HG02798 (cell line): ENCODE measurements around the gene NCR2.

Experiments used
- ATAC-seq: cut with Tn5 transposase; IDR thresholded peaks from one replicate; pipeline ENCODE4 v1.9.1; 2021; ENCODE audit warnings: mild to moderate bottlenecking; ENCODE audit not compliant: unreplicated experiment, poor library complexity

The NCR2 gene

DNA sequence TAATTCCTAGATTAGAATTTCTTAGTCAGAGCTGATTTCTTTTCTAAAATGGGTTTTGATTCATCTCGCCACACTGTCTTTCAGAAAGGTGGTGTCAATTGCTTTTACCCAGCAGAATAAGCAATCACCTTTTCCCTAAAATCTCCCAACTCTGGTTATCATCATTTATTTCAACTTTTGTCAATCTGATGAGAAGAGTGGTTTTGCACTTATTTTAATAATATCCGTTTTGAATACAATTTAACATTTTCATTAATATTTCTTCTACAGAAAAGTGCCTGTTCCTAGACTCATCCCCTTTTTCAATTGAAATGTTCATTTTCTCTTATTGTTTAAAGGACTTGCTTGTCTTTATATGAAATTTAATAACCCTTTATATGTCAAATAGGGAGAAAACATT lies 8.2 kb upstream of the NCR2 start:
- no peak for ATAC-seq

DNA sequence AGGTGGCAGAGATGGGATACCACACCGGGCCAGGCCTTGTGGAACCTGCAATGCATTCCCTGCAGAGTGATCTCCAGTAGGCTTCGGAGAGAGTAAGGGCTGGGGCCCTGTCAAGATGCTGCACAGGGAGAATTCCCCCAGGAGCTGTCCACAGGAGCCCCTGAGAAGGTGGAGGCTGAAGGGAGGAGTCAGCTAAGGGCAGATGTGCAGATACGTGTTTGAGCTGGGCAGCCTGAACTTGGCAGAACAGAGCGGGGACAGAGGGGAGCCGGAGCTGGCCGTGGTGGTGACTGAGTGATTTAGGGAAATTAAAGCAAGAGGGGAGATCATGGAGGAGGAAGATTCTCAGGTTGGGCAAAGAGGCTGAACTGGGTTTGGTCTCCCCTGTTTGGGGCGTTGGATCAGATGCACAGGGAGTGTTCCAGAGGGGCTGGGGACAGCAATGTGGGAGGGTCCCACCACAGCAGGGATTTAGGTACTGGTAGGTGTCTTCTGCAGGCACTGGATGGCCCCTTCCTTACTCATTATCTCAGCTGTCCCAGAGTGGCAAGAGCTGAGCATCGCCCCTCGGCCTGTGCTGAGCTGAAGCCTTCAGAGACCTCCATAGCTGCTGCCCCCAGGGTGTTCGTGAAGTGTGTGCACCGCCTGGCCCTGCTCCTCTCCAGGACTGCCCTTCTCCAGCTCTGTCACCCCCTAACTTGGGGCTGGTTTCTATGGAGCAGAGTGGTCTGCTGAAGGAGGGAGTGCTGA lies 3.8 kb upstream of the NCR2 start:
- ATAC-seq, result no peak

DNA sequence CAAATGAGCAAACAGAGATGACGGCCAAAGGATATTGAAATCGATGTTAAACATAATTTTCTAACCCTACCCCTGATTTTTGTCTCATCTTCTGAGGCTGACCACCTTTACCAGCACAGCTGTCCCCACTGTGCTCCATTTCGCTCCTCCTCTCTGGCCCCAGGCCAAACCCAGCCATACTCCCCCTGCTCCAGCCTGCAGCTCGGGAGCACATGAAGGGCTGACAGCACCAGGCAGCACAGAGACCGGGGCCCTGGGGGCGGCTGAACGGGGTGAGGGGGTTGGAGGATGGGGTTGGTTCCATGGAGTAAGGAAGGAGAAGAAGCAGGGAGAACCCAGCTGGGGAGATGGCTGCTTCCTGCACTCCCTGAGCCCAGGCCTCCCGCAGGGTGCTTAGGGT lies 3.2 kb upstream of the NCR2 start:
- ATAC-seq, result no peak

DNA sequence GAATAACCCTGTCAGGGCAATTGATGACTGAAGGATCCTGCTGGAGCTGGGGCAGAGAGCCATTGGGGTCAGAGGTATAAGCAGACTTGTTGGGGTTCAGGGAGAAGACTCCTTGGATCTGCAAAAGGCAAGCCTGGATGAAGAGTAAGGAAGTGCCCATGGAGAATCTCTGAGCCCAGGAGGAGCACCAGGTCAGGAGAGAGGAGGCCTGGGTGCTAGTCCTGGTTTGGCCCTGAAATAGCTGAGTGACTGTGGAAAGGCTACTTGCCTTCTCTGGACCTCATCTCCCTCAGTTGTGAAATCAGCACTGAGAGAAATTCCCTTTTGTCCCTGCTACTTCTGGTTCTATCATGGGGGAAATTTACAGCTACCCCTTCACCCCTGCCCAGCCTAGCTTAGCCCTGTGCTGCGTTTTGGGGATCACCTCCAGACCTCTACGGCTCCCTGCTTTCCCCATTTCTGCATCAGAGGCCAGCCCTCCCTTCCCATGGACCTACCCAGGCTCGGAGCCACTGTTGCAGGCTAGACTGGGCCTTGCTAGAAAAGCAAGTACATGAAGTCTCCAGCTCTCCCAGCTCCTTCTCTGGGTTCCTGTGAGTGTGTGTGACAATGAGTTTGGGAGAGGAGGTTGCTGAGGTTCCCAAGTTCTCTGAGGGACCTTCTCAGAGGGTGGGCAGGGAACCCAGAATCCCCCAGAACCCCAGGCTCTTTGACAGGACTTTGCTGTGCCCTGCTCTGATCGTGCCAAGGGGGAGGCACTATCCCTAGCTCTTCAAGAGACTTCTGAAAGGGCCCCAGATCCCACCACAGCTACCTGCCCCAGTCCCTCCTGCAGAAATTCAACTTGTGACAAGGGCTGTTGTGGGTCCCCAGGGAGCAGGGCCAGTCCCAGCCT lies 2.3 kb upstream of the NCR2 start:
- no peak for ATAC-seq

DNA sequence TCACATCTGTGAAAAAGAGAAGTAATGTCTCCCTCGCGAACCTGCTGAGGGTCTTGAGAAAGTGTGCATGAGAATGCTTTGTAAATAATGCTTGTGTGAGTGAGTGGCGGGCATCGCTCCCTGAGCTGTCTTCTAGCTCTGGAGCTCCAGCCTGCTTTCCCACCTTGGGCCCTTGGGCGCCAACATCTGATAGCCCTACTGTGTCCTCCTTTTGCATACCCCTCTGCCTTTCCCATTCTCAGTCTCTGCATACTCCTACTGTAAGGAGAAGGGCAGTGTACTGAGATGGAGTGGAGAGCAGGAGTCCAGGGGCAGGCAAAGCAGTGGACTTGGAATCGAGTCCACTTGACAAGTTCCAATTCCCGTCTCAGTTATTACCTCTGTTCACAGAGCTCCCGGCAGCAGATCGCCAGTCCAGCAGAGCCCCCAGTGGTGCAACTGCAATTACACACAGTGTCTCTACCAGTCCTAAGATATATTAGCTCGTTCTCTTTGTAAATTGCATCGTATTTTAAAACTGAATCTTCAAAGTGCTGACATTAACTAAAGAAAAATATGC lies 847 bp upstream of the NCR2 start:
- ATAC-seq, result no peak

DNA sequence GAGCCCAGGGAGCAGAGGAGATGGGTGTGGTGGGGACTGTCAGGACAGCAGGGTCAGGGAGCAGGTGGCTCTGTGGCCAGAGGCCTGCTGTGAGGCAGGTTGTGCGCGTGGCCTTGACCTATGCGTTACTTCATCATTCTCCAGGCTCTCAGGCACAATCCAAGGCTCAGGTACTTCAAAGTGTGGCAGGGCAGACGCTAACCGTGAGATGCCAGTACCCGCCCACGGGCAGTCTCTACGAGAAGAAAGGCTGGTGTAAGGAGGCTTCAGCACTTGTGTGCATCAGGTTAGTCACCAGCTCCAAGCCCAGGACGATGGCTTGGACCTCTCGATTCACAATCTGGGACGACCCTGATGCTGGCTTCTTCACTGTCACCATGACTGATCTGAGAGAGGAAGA lies 535 bp downstream of the NCR2 start:
- no peak for ATAC-seq

DNA sequence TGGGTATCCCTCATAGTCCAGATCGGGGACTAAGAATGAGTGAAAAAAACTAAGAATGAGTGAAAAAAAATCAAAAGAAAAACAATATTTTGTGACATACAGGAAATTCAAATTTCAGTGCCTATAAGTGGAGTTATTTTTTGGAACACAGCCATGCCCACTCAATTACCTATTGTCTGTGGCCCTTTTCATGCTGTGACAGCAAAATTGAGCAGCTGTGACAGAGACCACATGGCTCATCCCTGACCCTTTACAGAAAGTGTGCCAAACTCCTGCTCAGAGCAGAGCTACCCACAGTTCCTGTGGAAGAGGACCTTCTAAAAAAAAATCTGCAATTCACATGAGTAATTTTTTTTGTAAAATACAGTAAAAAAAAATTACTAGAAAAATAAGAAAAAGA lies 1.4 kb downstream of the NCR2 start:
- ATAC-seq, result no peak

DNA sequence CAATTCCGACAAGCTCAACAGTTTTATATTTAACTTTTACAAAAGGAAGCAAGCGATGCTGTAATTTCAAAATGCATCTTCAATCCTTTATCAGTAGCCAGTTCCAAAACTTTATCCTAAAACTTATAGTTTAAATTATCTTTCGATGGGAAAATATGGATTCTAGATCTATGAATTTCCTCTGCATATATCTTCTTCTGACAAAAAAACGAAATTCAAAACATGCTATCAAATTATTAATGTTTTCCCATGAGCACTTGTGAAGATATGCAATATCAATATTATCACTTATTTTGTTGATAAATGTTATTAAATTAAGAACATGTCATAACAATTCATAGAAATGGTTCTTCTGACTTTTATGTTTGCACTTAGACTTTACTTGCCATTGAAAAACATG lies 2.3 kb downstream of the NCR2 start:
- no peak for ATAC-seq

DNA sequence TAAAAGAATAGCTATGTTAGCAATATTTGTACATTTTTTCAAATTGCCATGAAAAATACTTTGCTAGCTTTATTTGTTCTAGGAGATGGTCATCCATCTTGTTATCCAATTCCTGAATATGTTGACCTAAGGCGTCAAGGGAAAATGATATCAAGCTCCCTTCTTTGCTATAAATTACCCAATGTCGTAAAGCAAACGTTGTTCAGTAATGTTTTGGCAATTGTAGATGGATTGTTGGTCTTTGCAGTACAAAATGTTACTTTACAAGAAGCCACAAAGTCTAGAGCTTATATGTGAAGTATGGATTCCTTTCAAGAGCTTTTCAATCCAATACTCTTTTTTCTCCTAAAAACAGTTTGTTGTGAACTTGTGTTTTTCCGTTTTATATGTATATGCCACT lies 3.3 kb downstream of the NCR2 start:
- ATAC-seq, result no peak

DNA sequence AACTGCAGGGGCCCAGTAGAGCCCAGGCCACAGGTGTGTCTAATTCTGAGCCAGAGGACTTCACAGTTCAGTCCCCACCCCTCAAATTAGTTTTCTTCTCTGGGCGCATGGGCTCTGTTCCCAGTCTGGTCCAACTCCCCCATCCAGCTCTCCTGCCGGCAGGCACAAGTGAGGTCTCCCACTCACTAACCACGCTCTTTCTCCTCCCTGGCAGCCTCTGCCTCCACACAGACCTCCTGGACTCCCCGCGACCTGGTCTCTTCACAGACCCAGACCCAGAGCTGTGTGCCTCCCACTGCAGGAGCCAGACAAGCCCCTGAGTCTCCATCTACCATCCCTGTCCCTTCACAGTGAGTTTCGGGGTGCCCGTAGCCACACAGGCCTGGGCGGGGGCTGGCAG lies 6.2 kb downstream of the NCR2 start:
- ATAC-seq, result no peak

DNA sequence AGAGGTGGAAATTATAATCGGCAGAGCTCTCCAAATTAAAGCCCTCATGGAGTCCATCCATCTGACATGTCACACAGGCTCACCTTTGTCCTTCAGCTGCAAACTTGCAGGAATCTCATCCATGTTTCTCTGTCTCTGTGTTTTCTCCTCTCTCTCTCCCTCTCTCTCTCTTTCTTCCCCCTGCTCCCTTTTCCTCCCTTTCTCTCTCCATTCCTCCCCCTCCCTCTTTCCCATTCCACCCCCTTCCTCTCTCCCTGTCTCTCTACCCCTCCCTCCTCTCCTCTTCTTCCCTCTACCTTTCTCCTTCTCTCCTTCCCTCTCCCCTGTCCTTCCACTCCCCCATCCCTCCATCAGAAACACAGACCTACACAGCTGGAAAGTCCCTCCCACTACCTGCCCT lies 6.8 kb downstream of the NCR2 start:
- ATAC-seq, result no peak

DNA sequence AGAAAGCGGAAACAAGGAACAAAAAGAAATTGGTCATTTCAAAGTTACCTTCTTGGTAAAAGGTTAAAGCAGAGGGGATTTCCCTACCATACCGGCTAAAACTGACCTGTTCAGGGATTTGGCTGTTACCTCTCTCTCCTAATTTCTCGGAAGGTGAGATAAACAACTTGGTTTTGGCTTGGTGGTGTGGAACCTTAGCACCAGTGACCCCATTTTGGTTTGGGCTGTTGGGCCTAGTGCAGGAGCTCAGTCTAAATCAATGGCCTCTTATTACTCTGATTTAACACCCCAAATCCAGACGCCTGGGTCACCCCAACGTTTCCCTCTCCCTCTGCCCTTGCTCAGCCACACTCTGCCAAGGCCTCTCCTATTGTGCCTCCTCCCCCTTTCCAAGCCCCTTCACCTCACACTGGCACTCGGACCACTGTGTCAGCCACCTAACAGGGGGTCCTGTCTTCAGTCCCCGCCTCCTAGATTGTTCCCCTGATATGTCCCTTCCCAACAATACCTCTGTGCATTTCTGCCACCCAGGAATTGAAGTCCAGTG lies 8.3 kb downstream of the NCR2 start:
- ATAC-seq, result no peak

DNA sequence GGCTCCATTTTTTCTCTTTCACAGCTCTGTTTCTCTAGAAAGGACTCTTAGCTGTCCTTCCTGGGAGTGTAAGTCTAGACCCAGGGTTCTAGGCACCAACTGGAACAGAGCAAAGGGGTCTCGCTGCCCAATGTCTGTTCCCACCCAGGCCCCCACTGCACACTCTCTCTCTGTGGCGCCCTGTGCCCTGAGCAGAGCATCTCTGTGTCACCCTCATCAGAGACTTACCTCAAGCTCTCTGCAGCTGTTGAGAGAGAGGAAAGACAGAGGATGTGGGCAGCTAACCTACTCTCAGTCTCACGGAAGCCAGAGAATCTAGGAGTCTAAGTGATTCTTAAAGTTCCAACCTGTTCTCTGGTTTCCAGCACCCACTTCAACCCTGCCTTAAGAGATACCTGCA lies 9.5 kb downstream of the NCR2 start:
- ATAC-seq, result peak; percentile 62

DNA sequence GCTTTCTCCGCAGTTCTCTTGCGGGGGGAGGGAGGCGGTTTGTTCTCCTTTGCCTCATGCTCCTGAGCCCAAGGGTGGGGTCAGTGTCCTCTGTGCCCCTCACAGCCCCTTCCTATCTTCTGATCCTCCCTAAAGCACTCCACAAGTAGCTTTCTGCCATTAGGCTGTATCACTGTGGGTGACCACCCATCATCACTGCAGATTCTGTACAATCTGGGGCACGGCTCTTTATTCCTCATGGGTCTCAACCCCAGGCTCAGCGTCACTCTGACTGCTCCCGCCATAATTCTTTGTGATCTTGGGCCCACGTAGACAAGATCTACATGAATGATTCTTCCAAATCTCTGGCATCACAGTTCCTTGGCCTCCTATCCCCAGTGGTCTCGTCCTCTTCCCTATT lies 10.5 kb downstream of the NCR2 start:
- no peak for ATAC-seq

DNA sequence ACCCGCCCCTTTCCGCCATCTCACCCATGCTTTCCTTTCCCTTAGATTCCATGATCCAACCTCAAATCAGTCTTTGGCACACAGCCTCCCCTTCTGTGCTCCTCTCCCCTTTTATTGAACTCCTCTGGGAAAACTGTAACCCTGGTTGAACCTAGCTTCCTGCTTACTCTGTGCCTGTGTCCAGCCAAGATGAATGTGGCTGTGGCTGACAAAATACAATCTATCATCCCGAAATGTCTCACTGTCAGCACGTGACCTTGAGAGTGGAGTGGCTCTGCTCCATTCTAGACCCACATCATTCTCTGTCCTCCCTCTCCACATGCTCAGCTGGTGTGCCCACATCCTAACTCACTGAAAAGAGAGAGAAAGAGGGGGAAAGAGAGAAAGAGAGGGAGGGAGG lies 11.0 kb downstream of the NCR2 start:
- no peak for ATAC-seq

DNA sequence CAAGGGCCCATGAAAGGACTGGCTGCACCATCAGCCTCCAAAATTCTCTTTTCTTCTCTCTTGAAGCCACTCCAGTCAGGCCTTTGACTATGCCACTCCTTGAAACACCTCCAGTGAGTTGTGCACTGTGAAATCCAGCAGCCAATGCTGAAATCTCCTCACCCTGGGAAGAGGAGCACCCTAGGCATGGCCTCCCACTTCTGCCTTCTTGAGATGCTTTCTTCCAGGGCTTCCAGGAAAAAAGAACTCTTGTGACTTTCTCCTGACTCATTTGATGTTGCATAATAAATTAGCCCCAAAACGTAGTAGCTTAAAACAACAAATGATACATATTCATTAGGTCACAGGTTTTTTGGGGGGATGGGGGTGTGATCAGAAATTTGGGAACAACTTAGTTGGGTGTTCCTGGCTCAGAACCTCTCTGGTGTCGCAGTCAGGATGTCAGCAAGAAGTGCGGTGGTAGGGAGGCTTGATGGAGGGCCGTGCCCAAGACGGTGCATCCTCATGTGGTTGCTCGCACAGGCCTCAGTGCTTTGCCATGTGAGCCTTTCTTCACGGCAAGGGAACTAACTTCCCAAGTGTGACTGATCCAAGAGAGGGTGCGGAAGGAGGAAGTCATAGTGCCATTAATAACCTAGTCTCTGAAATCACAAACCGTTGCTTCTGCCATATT lies 12.1 kb downstream of the NCR2 start:
- no peak for ATAC-seq

DNA sequence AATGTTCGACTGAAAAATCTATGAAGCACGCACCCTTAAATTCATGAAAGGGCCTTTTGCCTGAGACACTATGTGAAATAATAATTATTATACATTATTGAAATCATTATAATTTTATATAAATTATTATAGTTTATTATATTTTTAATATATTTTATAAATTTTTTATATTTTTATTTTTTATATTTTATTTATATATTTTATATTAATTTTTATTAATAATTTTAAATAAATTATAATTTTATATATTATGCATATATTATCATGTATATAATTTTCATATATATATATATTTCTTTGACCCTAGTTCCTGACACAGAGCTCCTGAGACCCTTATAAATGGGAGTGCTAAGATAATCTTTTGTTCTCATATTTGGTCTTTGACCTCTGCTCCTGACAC lies 13.5 kb downstream of the NCR2 start:
- no peak for ATAC-seq

DNA sequence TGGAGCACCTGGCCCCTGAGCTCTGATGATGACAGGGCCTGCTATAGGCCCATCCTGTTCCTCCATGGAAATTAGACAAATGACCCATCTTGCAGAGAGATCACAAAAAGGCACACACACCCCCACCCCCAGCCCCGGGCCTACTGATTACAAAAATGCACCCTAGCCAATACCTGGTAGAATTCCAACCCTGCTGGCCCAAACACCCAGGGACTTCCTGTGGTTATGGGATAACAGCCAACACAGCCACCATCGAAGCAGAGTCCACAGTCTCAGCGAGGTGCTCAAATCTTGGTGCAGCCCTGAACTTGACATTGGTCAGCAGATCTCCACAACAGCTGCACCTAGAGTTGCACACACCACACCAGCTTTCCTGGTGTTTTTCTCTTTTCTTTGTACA lies 17.0 kb downstream of the NCR2 start:
- ATAC-seq, result no peak

DNA sequence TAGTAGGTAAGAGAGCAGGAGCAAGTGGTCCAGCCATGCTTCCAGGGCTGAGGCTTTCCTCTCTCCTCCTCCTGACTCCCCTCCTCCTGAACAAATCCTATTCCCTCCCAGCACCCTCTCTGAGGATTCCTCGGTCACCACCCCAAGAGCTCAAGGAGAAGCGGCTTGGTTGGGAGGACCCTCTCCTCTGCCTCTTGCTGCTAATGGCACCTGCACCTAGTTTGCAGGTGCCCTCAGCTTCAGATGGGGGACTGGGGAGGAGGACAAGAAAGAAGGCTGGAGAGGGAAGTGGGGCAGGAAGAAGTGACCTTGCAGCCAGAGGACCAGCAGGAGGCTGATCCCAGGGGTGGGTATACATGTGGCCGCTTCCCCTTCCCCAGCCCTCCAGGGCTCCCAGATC lies 17.5 kb downstream of the NCR2 start:
- no peak for ATAC-seq

DNA sequence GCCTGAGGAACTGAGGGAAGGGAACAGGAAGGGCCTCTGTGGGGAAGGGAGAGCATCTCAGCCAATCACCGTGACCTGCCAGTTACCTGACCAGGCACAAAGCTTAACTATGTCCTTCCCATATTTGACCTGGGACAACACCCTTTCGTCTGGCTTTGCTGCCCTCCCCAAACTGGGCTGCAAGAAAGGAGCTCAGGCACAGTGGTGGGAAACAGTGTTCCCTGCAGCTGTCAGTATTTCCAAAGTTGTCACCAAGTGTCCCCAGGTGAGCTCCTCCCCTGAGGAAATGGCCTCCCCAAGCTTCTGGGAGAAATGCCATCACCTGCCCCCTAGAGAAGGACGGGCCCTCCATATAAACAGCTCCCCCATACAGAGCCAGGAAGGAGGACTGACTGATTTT lies 17.9 kb downstream of the NCR2 start:
- no peak for ATAC-seq

DNA sequence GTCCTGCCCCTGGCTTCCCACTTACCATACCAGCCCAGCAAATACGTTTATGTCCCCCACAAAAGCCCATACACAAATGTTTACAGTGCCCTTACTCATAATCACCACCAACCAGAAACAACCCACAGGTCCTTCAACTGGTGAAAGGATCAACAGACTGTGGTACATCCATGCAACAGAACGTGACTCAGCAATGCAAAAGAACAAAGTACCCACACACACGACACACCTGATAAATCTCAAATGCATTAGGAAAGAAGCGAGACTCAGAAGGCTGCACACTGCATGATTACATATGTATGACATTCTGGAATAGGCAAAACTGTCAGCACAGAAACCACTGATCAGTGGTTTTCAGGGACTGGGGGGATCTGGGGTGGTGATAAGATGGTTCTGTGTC lies 20.5 kb downstream of the NCR2 start:
- ATAC-seq, result no peak
